ENCODE data around the gene DTYMK.

GRCh38 chr2:241653210-241653750, 33.3 kb downstream of the DTYMK start:
- TF ChIP-seq, protein P1, sequence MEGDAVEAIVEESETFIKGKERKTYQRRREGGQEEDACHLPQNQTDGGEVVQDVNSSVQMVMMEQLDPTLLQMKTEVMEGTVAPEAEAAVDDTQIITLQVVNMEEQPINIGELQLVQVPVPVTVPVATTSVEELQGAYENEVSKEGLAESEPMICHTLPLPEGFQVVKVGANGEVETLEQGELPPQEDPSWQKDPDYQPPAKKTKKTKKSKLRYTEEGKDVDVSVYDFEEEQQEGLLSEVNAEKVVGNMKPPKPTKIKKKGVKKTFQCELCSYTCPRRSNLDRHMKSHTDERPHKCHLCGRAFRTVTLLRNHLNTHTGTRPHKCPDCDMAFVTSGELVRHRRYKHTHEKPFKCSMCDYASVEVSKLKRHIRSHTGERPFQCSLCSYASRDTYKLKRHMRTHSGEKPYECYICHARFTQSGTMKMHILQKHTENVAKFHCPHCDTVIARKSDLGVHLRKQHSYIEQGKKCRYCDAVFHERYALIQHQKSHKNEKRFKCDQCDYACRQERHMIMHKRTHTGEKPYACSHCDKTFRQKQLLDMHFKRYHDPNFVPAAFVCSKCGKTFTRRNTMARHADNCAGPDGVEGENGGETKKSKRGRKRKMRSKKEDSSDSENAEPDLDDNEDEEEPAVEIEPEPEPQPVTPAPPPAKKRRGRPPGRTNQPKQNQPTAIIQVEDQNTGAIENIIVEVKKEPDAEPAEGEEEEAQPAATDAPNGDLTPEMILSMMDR (IDR thresholded peaks at IDR 0.05; ENCODE audit: insufficient read depth, low read depth, low read length) = no peak
- TF ChIP-seq EZH2 (IDR thresholded peaks at IDR 0.05; ENCODE audit: insufficient read depth, low read length) = no peak
